GM12891 (cell line): ENCODE results near the gene NLRP1.

Experiments used
- DNase-seq: peaks from one replicate; pipeline ENCODE4 v3.0.0; 2011; ENCODE audit warnings: low spot score; ENCODE audit not compliant: insufficient read length
- FAIRE-seq: peaks from 2 replicates; lab custom pipeline; 2011; peaks lifted over from hg19 to GRCh38; lab: Jason Lieb, UNC
- PAX5 ChIP-seq: IDR thresholded peaks from 2 replicates; pipeline ENCODE4 v1.6.1; 2011; ENCODE audit warnings: low read length, moderate library complexity, mild to moderate bottlenecking; ENCODE audit not compliant: insufficient read depth, severe bottlenecking
- POLR2A ChIP-seq: IDR thresholded peaks from 2 replicates; pipeline ENCODE4 v1.6.1; 2011; ENCODE audit warnings: low read depth, low read length, control low read depth
- POLR2AphosphoS5 ChIP-seq: IDR thresholded peaks from 2 replicates; pipeline ENCODE4 v1.6.1; 2011; ENCODE audit warnings: low read depth, low read length, control low read depth
- POU2F2 ChIP-seq: IDR thresholded peaks from 2 replicates; pipeline ENCODE4 v1.6.1; 2011; ENCODE audit warnings: low read depth, mild to moderate bottlenecking, control low read depth, low read length, moderate library complexity
- SPI1 ChIP-seq: IDR thresholded peaks from 2 replicates; pipeline ENCODE4 v1.6.1; 2011; ENCODE audit warnings: low read depth, low read length, control low read depth
- TAF1 ChIP-seq: IDR thresholded peaks from 2 replicates; pipeline ENCODE4 v1.6.1; 2011; ENCODE audit warnings: low read depth, low read length, control low read depth

The NLRP1 gene

DNA sequence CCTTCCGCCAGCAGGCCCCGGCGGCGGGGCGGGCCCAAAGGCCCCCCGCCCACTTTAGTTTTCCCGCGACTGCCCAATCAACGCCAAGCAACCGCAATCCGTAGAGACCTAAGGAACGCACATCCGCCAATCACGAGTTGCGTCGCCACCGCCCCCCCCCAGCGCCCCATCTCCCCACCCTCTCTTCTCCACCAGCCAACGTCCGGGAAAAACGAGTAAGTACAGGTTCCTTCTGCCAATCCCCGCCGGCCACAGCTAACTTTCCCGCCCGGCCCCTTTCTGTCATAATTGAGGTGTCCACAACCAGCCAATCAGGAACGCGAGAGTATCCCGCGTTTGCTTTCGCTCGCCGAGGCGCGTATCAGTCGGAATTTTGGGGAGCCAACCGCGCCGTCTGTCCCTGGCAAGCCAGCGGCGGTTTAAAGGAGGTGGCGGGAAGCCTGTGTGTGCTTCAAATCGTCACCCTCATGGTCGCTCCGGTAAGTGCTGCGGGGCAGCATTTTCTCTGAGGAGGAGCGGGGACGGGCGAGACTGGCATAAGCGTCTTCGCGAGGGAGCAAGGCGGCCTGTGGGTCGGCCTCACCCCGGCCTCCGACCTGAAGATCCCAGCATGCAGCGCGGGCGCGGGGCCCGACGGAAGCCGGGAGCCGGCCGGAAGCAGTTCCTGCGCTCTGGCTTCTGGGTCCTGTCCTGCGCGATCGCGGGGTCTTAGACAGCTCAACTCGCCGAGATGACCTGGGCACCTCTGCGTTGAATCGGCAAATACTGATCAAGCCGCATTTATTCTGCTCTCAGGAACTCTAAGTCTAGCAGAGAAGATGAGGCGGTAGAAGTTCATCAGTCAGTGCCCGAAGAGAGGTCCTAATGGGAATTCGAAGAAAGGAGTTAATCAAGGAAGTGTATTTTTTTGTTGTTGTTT, 97.8 kb downstream of the NLRP1 start, which contains the start of gene MIS12:
Gene MIS12 (plus strand): TSS at position 361 of the 919 bp plus-strand sequence. CDS start 2,297 bp downstream, outside the sequence.
- FAIRE-seq (peak; percentile 95), DNase-seq (peak; percentile 89)
- TF ChIP-seq POLR2A (peak; percentile 83), POU2F2 (peak; percentile 19; the same call in 1 of the 2 replicates), SPI1 (no peak), POLR2AphosphoS5 (peak; percentile 87), TAF1 (peak; percentile 54; the same call in 1 of the 2 replicates), PAX5 (no peak)

DNA sequence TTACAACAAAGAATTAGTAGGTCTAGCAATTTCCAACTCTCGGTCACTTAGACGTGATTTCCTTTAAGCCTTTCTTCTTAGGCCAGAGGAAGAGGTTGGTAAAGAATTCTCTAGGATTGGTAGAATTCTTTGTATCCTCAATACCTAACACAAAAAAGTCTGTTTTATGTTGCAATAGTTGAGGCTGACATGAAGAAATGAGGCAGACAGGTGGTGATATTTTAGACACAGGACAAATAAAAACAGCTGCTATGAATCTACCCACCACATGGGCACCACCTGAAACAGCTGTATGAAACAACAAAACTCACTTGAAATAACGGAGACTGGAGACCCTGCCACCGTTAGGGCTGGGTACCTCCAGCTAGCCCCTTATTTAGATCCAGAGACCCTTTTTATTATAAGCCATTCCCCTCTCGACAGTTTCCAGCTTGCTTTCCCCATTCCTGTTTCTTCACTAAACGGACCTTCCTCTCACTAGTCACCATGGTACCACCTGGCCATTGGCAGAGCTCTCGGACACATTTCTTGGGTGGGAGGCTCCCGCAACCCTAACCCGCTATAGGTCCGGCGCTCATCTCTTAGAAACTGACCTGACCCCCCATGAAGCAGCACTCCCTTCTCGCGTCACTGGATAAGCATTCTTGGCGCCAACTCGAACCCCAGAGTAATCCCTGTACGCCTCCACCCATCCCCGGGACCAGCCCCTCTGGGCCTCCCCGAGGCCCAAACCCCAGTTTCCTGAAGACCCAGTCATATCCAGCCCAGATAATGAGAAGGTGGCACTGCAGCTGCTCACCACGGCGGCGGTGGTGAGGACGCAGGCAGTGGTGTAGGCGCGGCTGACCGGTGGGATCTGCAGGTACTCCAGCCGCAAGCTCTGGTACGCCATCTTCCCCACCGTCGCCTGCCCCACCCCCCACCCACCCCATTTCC, 98.8 kb downstream of the NLRP1 start, which contains the start of gene DERL2:
Gene DERL2 (minus strand): TSS at position 909 of the 936 bp plus-strand sequence. CDS start 17 bp downstream, at position 892.
- TF ChIP-seq POU2F2 (peak; percentile 45; the same call in 1 of the 2 replicates), POLR2AphosphoS5 (no peak; the same call in 1 of the 2 replicates), POLR2A (peak; percentile 71; the same call in 1 of the 2 replicates), PAX5 (no peak), SPI1 (no peak), TAF1 (peak; percentile 90)

DNA sequence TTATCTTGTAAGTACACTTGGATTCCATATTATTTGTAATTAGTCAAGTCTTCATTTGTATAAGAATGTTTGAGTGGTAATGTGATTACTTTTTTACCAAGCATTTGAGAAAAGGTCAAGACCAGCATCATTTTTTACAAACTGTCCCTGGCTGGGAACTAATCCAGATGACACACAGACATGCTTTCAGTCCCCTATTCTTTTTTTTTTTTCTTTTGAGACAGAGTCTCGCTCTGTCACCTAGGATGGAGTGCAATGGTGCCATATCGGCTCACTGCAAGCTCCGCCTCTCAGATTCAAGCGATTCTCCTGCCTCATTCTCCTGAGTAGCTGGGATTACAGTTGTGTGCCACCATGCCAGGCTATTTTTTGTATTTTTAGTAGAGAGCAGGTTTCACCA, 102.9 kb downstream of the NLRP1 start:
- DNase-seq (no peak), FAIRE-seq (no peak)
- TF ChIP-seq SPI1: no peak
- TF ChIP-seq PAX5: no peak
- no peak for TF ChIP-seq POLR2AphosphoS5

More for the DNA sequence above, 98.8 kb downstream of the NLRP1 start, which contains the start of gene DERL2:
- DNase-seq: no peak
- no peak for FAIRE-seq

DNA sequence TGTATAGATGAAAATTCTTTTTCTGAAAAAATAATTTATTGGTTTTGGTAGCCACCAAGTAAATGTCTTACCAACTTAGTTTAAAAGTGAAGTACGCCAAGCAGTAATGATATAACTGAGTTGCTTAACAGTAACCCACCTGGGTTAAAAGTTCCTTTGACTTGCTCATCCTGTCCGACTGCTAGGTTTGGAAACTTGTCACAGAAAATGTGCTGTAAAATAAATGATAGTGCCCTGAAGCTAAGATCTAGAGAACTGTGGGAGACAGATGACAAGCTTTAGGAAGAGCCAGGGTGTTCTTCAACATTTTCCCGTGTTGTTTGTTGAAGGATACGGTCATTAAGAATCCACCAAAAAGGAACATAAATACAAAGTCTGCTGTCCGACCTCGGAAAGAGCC, 103.3 kb downstream of the NLRP1 start:
- TF ChIP-seq POU2F2: no peak
- no peak for TF ChIP-seq TAF1
- TF ChIP-seq POLR2AphosphoS5: no peak
- no peak for TF ChIP-seq SPI1
- TF ChIP-seq PAX5: no peak
- TF ChIP-seq POLR2A: no peak
- DNase-seq (no peak), FAIRE-seq (no peak)

DNA sequence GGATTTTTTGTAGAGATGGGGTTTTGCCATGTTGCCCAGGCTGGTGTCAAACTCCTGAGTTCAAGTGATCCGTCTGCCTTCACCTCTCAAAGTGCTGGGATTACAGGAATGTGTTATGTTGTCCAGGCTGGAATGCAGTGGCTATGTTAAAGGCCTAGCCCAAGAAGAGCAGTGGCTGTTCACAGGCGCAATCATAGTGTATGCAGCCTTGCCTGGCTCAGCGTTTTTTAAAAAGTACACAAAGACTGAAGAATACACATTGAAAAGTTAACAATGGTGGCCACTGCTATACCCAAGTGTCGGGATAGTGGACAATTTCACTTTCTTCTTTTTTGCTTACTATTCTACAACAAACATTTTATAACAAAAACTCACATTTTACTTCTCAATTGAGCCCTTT, 105.3 kb downstream of the NLRP1 start:
- no peak for FAIRE-seq
- DNase-seq: no peak
- TF ChIP-seq TAF1 (no peak), SPI1 (no peak)

DNA sequence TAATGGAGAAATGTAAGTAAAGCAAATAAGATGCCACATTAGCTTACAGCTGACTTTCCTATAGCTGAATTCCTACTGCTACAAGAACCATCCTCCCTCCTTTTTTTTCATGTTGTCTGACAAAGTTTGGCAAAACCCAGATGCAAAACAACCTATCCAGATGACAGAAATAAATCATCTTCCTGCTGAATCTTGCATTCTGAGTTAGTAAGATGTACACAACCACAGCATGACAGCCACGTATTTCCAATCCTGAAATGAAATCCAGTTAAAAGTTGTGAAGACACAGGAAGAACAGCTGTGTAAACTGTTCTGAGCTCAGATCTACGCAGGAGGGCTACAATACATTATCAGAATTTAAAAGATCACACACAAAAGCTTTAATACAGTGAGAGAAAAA, 110.4 kb downstream of the NLRP1 start:
- no peak for FAIRE-seq
- TF ChIP-seq TAF1: no peak
- TF ChIP-seq POLR2A: no peak
- no peak for TF ChIP-seq POU2F2
- TF ChIP-seq POLR2AphosphoS5: no peak
- TF ChIP-seq PAX5: no peak
- TF ChIP-seq SPI1: no peak

DNA sequence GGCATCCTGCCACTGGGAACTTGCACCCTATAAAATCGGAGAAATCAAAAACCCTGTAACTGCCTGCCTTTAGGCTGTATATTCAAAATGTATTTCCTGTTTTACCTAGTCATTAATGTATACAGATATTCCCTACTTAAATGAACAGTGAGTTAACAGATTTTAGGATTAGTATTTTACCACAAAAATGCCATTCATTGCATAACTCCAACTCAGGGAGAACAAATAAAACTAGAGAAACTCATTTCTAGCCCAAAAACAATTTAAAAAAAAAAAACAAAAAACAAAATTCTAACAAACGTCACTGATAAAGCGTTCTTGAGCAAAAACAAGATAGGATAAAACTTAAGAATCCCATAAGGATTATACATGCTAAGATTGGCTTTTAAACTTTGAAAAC, 111.8 kb downstream of the NLRP1 start:
- no peak for FAIRE-seq
- TF ChIP-seq SPI1: no peak
- TF ChIP-seq POLR2AphosphoS5: no peak
- TF ChIP-seq POU2F2: no peak
- TF ChIP-seq POLR2A: no peak
- TF ChIP-seq PAX5: no peak
- no peak for TF ChIP-seq TAF1
- DNase-seq: no peak

More for the DNA sequence above, 110.4 kb downstream of the NLRP1 start:
- DNase-seq: no peak

DNA sequence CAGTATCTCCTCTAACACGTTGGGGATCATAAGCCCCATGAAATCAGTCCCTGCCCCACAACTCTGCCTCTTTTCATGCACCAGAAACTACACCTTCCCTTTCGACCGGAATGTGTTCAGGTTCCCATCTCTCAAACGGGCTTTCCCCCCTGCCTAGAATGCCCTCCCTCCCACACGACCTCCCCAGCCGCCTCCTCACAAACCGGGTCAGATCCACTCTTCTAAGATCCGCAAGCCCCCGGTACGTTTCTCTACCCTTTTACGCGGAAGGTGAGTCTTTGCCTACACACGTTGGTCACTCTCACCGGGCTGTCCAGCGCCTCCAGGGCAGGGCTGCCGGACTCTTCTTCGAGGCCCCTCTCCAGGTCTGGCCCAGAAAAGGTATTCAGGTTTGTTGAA, 116.2 kb downstream of the NLRP1 start:
- no peak for FAIRE-seq
- TF ChIP-seq TAF1: no peak
- TF ChIP-seq PAX5: no peak
- no peak for TF ChIP-seq POU2F2
- TF ChIP-seq POLR2AphosphoS5: no peak
- no peak for TF ChIP-seq POLR2A
- TF ChIP-seq SPI1: no peak
- DNase-seq: no peak

DNA sequence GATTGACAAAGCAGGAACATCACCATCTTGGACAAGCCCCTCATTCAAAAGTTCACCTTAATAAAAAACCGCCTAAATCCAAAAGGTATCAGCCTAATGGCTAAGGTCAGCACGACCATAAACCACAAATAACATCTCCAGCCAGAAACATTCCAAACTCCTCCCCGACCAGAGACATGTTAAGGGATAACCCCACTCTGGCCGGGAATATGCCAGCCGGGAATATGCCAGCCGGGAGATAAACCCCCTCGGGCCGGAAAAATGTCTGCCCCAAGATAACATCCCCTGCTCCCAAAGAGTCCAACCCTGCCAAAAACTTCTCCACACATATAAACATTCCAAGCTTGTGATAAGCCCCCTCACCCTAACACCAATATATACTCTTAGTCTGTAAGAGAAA, 116.9 kb downstream of the NLRP1 start:
- no peak for FAIRE-seq

More for the DNA sequence above, 116.9 kb downstream of the NLRP1 start:
- DNase-seq: no peak
- TF ChIP-seq TAF1: no peak
- no peak for TF ChIP-seq PAX5
- TF ChIP-seq POLR2AphosphoS5: no peak
- no peak for TF ChIP-seq POU2F2
